RKO (cell line): ENCODE measurements around the gene ARHGEF11.
"Not testable (repeated sequence)": the region's sequence is repeated elsewhere in the genome, so short reads cannot be mapped to it uniquely, and the experiment has no call there.

ENCODE experiments used
- DNase-seq: peaks from one replicate; pipeline ENCODE4 v3.0.0-alpha.2; 2016; ENCODE audit warnings: low spot score

ARHGEF11 gene, protein sequence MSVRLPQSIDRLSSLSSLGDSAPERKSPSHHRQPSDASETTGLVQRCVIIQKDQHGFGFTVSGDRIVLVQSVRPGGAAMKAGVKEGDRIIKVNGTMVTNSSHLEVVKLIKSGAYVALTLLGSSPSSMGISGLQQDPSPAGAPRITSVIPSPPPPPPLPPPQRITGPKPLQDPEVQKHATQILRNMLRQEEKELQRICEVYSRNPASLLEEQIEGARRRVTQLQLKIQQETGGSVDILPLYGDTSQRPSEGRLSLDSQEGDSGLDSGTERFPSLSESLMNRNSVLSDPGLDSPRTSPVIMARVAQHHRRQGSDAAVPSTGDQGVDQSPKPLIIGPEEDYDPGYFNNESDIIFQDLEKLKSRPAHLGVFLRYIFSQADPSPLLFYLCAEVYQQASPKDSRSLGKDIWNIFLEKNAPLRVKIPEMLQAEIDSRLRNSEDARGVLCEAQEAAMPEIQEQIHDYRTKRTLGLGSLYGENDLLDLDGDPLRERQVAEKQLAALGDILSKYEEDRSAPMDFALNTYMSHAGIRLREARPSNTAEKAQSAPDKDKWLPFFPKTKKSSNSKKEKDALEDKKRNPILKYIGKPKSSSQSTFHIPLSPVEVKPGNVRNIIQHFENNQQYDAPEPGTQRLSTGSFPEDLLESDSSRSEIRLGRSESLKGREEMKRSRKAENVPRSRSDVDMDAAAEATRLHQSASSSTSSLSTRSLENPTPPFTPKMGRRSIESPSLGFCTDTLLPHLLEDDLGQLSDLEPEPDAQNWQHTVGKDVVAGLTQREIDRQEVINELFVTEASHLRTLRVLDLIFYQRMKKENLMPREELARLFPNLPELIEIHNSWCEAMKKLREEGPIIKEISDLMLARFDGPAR (N-terminal part only)

DNA sequence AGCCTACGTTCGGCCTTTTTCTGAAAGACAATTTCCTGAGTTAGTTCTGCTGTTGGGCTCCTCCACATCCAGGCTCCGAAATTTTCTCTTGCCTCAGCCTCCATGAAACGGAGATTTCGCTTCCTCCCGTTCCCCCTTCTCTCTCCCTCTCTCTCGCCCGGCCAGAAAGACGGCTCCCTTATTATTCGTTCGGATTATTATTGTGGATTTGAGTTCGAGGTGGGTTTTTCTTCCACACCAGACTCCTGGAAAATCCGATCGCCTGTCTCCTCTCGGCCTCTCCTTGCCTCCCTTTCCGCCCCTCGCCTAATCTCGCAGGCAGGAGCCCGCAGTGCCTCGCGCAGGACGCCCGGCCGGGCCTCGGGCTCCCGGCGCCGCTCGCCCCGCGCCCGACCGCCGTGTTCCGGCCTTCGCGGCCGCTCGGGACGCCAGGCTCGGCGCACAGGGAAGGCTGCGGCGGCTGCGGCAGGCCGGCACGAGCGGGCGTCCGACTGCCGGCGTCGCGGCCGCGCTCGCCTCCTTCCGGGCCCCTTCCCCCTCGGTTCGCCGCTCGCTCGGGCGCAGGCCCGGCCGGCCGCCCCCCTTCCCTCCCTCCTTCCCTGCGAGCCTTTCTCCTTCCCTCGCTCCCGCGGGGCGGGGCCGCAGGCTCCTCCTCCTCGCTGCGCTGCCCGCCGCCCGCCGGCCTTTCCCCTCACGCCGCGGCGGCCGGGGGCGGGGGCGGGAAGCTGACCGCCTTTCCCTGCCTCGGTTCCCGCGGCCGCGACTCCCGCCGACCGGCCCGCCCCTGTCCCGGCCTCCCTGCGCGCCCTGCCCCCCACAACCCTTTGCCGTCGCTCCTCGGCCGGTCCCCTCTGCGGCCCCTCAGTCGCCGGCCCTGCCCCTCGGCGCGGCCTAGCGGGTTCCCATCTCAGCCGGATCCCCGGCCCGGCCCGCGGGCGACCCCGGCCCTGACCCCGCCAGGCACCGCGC lies at the start of gene ARHGEF11:
Gene ARHGEF11 (minus strand): TSS at position 493 of the 969 bp plus-strand sequence. CDS start 1,412 bp downstream, outside the sequence.
- peak; percentile 85 for DNase-seq

DNA sequence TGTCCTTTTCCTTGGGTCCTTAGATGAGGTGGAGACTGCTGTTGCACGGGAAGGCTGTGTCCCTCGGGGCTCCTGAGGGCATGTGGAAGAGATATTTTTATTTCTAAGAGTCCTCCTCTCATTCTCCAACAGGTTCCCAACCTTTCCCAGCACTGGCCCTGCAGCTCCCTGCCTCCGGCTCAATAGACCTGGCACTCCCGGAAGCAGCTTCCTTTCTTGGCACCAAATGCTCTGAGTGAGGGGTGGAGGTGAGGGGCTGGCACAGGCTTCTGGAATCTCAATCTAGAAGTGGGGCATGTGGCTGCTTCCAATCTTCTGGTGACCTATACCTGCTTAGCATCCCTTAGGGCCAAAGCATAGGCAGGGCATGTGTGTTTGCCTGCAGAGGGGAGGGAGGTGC lies 49.5 kb upstream of the ARHGEF11 start:
- no peak for DNase-seq

DNA sequence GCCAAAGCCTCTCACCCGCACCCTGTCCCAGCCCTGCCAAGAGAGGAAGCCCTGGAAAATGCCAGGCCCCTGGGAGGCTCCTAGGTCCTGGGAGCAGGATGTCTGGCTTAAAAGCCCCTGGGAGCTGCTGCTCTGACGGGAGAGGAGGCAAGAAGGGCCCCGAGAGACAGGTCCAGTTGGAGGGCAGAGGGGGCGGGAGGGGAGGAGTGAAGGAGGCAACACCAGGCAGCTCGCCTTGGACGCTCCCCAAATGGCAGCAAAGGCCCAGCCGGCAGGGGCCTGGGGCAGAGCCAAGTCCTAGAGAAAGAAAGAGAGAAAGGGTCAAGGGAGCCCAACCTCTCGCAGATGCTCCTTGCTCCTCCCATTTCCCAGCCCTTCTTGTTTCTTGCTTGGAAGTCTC lies 47.3 kb upstream of the ARHGEF11 start:
- no peak for DNase-seq

DNA sequence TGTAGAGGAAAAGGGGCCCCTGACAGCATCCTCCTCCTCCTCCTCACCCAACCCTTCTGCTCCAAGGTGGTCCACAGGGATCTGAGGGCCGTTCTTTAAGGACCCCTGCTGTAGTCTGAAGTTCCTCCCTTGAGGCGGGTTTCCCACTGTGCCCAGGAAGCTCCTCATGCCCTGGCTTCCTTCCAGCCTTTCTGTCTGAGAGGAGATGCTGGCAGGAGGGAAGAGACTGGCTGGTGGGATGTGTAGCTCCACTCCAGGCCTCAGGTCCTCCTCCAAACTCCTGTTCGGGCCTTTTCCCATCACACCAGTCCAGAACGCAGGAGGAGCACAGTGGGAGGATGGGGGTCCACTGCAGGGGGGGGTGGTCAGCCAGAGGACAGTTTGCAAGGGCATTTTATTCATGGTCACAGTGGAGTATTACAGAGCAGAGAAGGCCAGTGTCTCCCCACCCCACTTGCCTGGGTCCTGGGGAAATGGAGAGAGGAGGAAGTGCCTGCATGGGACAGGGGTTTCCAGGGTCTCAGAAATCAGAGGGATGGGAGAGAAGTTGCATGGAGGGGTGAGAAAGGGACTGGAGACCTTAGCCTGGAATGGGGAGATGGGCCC lies 46.2 kb upstream of the ARHGEF11 start:
- DNase-seq = no peak

DNA sequence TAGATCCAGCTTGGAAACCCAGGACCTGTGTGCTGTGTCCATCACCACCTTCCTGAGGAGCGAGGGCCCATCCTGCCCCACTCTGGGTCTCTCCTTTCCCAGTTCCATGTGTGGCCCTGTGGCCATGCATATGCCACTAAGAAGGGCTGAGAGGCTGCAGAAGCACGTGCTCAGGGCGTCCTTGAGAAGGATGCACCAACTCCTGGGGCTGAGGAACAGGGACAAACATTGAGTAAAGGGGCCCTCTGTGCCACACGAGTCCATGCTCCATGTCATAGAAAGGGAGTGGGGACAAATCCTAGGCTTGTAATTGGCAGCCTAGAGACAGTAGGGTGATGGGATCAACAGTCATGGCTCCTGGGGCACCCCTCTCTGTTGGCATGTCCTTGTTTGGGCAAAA lies 45.6 kb upstream of the ARHGEF11 start:
- DNase-seq = no peak

DNA sequence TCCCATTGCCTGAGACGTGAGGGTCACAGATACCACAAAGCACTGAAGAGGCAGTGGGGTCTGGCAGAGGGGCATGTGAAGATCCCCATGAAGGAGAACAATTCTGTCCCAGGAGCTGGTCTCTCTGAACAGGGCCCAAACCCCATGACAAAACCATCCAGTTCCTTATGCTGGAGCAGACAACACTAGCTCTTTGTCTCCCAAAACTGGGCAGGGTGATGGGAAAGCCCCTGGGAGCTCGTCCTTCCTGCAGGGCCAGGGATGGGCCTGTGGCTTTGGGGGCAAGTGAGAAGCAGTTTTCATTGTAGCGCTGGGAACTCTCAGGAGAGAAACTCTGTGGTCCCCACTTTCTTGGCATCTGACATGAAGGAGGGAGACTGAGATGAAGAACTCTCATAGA lies 45.2 kb upstream of the ARHGEF11 start:
- DNase-seq = no peak

DNA sequence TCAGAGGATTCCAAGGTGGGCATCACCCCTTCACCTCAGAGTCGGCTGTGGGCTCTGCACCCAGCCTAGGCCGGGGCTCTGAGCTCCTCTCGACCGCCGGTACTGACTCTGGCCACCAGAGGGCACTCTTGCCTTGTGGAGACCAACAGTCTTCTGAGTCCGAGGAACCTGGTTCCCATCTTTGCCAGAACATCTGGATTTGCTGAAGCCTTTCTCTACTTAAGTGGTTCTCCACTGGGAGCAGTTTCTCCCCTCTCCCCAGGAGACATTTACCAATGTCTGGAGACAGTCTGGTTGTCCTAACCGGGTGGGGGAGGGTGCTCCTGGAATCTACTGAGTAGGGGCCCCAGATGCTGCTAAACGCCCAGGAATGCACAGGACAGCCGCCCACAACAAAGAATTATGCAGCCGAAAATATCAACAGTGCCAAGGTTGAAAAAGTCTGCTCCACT lies 44.7 kb upstream of the ARHGEF11 start:
- DNase-seq = peak; percentile 73

DNA sequence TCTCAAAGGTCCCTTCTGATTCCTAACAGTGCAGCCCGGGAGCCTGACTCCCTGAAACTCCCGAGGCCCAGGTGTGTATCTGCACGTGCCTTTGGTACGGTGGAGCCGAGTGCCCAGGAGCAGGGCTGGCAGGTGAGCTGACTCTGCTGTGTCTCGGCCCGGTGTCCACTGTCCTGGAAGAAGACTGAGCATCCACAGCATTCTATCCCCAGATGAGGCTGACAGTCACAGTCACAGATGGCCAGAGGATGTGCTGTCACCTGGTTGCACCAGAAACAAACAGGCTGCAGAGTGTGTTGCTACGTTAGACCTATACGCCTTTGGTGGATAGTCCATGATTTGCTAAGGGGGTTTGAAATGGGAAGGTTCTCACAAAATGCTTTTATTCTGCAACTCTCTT lies 44.2 kb upstream of the ARHGEF11 start:
- no peak for DNase-seq

DNA sequence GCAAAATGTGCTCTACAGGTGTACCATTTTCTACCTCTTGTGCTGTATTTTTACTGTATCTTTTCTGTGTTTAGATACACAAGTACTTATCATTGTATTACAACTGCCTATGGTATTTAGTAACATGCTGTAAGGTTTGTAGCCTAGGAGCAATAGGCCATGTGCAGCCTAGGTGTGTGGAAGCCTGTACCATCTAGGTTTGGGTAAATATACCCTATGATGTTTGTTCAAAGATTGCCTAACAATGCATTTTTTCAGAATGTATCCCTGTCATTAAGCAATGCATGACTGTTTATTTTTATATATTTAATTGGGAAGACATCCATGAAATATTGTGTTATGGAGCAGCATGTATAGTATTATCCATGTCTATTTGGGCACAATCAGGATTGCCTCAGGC lies 43.1 kb upstream of the ARHGEF11 start:
- no peak for DNase-seq

DNA sequence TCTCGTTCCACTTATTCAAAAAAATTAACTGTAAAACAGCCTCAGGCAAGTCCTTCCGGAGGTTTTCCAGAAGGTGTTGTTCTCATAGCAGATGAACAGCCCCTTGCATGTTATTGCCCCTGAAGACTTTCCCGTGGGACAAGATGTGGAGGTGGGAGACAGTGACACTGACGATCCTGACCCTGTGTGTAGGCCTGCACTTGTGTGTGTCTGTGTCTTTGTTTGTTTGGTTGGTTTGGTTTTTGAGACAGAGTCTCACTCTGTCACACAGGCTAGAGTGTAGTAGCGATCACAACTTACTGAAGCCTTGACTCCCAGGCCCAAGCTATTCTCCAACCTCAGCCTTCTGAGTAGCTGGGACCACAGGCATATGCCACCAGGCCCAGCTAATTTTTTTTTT lies 41.5 kb upstream of the ARHGEF11 start:
- no peak for DNase-seq

DNA sequence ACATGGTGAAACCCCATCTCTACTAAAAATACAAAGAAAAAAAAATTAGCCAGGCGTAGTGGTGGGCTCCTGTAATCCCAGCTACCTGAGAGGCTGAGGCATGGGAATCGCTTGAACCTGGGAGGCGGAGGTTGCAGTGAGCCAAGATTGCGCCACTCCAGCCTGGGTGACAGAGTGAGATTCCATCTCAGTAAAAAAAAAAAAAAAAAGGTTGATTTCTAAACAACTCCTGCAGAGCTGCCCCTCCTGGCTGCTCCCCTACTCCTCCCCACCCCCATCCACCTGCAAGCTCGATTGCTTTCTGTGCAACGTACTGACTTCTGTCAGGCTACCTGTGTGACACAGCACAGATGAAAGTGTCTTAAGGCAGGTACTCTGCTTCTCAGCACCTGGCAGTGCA lies 40.8 kb upstream of the ARHGEF11 start:
- no peak for DNase-seq

DNA sequence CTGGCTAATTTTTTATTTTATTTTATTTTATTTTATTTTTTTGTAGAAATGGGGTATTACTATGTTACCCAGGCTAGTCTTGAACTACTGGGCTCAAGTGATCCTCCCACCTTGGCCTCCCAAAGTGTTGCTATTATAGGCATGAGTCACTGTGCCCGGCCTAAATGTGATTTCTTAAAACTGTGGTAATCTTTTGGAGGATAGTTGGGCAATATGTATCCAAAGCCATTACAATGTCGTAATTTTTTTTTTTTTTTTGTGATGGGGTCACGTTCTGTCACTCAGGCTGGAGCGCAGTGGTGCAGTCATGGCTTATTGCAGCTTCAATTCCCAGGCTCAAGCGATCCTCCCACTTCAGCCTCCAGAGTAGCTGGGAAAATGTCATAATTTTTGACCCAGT lies 39.9 kb upstream of the ARHGEF11 start:
- DNase-seq = no peak

DNA sequence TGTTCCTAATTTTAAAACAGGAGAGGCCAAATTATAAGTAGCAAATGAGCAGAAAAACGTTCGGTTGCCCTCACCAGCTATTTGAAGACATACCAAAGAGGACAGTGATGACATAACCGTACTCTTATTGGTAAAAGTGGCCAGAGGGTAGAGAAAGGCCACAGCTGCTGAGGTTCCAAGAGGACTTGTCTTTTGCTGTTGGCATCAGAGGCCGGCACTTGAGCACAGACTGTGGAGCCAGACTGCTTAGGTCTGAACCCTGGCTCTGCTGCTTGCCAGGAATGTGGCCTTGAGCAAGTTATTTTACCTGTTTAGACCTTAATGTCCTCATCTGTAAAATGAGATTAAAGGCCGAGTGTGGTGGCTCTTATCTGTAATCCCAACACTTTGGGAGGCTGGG lies 39.2 kb upstream of the ARHGEF11 start:
- DNase-seq = no peak

DNA sequence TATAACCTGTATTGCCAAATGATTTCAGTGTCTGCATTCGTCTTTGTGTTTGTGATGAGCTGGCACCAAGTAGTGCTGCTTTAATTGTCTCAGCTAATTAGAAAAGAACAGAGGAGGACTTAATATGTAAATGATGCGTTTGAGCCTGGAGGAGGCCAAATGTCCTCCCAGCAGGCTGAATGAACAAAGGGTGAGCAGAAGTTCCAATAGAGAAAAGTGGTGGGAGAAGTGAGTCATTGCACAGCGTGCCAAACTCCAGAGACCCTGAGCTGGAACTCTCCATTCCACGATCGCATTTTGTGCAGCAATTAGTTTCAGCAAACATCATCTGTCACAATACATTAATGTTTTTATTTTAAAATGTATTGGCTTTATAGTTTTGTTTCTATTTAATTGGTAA lies 36.2 kb upstream of the ARHGEF11 start:
- DNase-seq = no peak

DNA sequence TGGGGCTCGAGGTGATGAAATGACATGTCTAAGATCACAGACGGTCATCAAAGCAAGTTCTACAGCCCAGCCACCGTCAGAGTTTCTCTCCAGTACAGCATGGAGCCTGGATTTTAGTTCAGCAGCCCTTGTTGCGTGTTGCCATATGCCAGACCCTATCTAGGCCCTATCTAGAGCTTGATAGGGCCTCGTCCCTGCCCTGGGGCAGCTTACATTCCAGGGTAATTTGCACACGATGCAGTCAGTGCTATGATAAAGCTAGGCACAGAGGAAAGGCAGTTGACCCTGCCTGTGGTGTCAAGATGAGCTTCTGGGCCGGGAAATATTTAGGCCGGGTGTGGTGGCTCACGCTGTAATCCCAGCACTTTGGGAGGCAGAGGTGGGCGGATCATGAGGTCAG lies 35.2 kb upstream of the ARHGEF11 start:
- DNase-seq = no peak

DNA sequence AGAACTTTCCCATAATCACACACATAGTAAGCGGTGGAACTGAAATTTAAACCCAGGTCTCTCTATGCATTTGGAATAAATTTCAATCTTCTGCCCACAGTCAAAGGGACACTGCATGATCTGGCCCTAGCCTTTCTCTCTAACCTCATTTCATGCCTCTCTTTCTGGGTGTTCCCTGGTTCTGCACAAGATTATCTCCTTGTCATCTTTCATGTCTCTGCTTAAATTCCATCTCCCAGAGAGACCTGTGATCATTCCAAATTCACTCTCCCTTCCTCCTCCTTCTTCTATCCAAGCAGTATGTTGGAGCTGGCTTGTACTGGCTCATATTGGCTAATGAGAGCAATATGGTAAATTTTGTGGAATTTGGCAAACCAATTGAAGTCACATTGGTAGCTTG lies 31.9 kb upstream of the ARHGEF11 start:
- no peak for DNase-seq

DNA sequence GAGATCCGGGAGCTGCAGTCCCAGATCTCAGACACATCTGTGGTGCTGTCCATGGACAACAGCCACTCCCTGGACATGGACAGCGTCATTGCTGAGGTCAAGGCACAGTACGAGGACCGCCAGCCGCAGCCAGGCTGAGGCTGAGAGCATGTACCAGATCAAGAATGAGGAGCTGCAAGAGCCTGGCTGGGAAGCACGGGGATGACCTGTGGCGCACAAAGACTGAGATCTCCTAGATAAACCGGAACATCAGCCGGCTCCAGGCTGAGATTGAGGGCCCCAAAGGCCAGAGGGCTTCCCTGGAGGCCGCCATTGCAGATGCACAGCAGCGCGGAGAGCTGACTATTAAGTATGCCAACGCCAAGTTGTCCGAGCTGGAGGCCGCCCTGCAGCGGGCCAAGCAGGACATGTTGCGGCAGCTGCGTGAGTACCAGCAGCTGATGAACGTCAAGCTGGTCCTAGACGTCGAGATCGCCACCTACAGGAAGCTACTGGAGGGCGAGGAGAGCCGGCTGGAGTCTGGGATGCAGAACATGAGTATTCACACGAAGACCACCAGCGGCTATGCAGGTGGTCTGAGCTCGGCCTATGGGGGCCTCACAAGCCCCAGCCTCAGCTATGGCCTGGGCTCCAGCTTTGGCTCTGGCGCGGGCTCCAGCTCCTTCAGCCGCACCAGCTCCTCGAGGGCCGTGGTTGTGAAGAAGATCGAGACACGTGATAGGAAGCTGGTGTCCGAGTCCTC lies 28.6 kb upstream of the ARHGEF11 start:
- no peak for DNase-seq

DNA sequence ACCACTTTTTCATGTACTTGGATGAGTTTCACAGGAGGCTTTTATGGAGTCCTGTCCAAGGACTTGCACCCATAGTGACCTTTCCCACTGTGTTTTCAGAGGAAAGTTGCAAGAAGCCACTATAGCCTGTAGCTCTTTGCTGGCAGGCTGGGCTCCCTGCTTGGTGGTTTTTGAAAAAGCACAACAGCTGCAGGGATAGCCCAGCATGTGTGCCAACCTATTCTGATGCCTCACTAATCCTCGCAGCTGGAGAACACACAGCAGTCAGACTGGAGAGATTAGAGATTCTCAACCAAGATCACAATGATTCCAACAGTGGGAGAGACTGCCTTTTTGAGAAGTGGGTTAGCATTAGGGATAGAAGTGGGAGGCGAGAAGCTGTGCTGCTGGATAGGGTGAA lies 24.1 kb upstream of the ARHGEF11 start:
- no peak for DNase-seq

DNA sequence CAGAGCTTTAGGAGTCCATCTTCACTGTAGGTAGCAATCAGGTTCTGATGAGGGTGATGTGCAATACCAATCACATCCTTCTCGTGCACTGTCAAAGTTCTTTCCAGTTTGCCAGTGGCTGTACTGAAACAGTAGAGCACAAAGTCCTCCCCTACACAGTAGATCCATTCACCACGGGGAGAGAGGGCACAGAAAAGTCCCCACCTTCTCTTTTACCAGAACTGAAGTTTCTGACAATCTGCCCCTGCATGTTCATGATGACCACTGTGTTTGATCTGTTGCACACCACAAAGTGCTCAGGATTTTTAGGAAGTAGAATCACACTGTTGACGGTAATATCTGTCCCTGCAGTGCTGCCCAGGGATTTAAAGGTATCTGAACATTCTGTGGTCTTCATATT lies 13.7 kb upstream of the ARHGEF11 start:
- not testable (repeated sequence) for DNase-seq

DNA sequence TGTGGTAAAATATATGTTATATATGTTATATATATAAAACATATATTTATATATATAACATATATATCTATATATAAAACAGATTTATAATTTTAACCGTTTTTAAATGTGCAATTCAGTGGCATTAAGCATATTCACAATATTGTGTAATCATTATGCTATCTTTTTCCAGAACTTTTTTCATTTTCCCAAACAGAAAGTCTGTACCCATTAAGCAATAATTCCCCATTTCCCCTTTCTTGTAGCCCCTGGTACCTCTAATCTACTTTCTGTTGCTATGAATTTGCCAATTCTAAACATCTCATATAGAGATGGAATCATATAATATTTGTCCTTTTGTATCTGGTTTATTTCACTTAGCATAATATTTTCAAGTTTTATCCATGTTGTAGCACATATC lies 10.7 kb upstream of the ARHGEF11 start:
- no peak for DNase-seq

DNA sequence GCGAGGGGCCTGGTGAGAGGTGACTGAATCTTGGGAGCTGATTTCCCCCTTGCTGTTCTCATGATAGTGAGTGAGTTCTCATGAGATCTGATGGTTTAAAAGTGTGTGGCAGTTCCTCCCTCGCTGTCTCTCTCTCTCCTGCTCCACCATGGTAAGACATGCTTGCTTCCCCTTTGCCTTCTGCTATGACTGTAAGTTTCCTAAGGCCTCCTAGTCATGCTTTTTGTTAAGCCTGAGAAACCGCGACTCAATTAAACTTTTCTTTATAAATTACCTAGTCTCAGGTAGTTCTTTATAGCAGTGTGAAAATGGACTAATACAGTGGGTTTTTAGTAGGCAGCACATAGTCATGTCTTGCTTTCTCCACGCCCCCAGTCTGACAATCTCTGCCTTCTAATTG lies 10.2 kb upstream of the ARHGEF11 start:
- not testable (repeated sequence) for DNase-seq
